ENCODE measurements around the gene CTBP1.

DNA sequence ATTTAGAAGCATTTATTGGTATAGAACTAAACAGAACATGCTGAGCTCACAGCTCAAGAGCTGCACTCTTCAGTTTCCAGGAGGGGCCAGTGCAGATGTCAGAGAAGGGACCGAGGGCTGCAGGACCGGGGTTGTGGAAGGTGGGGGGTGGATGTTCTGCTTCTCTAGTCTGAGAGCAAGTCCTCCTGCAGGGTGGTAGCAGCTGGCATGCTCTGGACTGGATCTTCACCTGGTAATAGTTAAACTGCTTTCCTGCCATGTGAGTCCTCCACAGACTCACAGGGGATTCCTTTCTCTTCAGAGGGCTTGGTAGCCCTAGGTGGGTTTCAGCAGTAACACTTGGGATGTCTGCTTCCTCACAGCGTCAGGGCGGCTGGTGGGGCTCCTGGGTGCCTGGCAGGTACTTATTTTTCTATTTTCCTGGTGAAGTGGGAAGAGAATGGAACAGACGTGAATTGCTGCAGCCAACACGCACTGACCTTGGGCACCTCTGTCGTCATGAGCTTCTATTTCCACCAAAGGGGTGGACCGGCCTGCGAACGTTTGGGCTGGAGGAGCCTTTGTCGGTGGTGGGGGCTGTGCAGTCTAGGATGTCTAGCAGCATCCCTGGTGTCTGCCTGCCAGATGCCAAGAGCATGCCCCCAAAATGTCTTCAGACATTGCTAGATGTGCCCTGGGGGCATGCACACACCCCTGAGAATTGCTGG is 43.2 kb upstream of the CTBP1 start:
- TF ChIP-seq, protein P1, sequence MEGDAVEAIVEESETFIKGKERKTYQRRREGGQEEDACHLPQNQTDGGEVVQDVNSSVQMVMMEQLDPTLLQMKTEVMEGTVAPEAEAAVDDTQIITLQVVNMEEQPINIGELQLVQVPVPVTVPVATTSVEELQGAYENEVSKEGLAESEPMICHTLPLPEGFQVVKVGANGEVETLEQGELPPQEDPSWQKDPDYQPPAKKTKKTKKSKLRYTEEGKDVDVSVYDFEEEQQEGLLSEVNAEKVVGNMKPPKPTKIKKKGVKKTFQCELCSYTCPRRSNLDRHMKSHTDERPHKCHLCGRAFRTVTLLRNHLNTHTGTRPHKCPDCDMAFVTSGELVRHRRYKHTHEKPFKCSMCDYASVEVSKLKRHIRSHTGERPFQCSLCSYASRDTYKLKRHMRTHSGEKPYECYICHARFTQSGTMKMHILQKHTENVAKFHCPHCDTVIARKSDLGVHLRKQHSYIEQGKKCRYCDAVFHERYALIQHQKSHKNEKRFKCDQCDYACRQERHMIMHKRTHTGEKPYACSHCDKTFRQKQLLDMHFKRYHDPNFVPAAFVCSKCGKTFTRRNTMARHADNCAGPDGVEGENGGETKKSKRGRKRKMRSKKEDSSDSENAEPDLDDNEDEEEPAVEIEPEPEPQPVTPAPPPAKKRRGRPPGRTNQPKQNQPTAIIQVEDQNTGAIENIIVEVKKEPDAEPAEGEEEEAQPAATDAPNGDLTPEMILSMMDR (IDR thresholded peaks at IDR 0.05): no peak
- no peak for TF ChIP-seq POLR2A (IDR thresholded peaks at IDR 0.05)
- TF ChIP-seq POLR2AphosphoS5 (IDR thresholded peaks at IDR 0.05): no peak

All from breast epithelium (tissue), 3 donors.